Measurements from ENCODE around the gene IFITM1. TPM values are rescaled to one million over a fixed set of nuclear protein-coding genes. Genes with fewer than 3 reads are reported as not detected.

Gene IFITM1
- total and polyA plus RNA-seq, 9 of the 15 experiments (the other 6 are each of a cell fraction or from before 2014, with no cell fraction given): 691 to 5,579 (median 974) TPM

DNA sequence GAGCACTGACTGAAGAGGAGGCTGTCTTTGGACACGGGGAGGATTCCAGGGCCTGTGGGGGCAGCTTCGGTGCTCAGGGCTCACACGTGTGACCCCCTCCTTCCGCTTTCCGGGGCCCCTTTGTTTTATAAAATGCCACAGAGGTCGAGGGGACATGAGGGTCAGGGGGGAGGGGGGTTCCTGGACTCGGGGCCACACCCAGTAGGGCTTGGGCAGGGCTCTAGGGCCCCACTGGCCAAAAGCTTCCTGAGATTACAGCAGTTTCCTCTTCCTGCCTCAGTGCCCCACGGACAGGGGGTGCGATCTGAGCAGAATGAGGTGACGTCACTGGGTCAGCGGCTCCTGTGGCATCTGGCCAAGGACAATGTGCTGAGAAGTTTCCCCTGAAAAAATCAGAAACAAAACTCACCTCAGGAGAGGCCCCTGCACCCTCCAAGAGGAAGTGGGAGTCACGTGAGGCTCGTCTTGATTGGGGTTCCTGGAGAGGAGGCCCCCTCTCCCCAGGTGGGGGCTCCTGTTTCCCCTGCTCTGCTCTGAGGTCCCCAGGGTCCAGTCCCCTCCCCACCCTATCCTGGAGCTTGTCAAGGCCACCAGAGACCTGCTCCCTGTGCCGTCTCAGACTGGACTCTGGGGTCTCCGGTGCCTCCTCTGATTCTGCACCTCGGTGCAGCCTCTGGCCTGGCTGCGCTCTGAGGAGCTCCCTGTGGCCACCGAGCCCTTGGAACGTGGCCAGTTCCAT, 13.2 kb downstream of the IFITM1 start (continued):
- TF ChIP-seq, protein P1, sequence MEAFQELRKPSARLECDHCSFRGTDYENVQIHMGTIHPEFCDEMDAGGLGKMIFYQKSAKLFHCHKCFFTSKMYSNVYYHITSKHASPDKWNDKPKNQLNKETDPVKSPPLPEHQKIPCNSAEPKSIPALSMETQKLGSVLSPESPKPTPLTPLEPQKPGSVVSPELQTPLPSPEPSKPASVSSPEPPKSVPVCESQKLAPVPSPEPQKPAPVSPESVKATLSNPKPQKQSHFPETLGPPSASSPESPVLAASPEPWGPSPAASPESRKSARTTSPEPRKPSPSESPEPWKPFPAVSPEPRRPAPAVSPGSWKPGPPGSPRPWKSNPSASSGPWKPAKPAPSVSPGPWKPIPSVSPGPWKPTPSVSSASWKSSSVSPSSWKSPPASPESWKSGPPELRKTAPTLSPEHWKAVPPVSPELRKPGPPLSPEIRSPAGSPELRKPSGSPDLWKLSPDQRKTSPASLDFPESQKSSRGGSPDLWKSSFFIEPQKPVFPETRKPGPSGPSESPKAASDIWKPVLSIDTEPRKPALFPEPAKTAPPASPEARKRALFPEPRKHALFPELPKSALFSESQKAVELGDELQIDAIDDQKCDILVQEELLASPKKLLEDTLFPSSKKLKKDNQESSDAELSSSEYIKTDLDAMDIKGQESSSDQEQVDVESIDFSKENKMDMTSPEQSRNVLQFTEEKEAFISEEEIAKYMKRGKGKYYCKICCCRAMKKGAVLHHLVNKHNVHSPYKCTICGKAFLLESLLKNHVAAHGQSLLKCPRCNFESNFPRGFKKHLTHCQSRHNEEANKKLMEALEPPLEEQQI (IDR thresholded peaks at IDR 0.05): no peak
- TF ChIP-seq ZNF668 (CRISPR knock-in tag; IDR thresholded peaks at IDR 0.05): no peak
- no peak for TF ChIP-seq MAFK (IDR thresholded peaks at IDR 0.05; ENCODE audit: low read length)
- TF ChIP-seq PHF20 (IDR thresholded peaks at IDR 0.05; ENCODE audit: partially characterized antibody): no peak
- TF ChIP-seq SP1 (CRISPR knock-in tag; IDR thresholded peaks at IDR 0.05): no peak
- no peak for TF ChIP-seq RBM15 (IDR thresholded peaks at IDR 0.05; ENCODE audit: insufficient read depth, low read length)
- TF ChIP-seq, protein P2, sequence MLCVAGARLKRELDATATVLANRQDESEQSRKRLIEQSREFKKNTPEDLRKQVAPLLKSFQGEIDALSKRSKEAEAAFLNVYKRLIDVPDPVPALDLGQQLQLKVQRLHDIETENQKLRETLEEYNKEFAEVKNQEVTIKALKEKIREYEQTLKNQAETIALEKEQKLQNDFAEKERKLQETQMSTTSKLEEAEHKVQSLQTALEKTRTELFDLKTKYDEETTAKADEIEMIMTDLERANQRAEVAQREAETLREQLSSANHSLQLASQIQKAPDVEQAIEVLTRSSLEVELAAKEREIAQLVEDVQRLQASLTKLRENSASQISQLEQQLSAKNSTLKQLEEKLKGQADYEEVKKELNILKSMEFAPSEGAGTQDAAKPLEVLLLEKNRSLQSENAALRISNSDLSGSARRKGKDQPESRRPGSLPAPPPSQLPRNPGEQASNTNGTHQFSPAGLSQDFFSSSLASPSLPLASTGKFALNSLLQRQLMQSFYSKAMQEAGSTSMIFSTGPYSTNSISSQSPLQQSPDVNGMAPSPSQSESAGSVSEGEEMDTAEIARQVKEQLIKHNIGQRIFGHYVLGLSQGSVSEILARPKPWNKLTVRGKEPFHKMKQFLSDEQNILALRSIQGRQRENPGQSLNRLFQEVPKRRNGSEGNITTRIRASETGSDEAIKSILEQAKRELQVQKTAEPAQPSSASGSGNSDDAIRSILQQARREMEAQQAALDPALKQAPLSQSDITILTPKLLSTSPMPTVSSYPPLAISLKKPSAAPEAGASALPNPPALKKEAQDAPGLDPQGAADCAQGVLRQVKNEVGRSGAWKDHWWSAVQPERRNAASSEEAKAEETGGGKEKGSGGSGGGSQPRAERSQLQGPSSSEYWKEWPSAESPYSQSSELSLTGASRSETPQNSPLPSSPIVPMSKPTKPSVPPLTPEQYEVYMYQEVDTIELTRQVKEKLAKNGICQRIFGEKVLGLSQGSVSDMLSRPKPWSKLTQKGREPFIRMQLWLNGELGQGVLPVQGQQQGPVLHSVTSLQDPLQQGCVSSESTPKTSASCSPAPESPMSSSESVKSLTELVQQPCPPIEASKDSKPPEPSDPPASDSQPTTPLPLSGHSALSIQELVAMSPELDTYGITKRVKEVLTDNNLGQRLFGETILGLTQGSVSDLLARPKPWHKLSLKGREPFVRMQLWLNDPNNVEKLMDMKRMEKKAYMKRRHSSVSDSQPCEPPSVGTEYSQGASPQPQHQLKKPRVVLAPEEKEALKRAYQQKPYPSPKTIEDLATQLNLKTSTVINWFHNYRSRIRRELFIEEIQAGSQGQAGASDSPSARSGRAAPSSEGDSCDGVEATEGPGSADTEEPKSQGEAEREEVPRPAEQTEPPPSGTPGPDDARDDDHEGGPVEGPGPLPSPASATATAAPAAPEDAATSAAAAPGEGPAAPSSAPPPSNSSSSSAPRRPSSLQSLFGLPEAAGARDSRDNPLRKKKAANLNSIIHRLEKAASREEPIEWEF (CRISPR knock-in tag; IDR thresholded peaks at IDR 0.05): no peak
- no peak for TF ChIP-seq ZNF263 (CRISPR knock-in tag; IDR thresholded peaks at IDR 0.05; ENCODE audit: borderline replicate concordance)
- TF ChIP-seq POLR2G (IDR thresholded peaks at IDR 0.05; ENCODE audit: low read depth, low read length): peak; percentile 40; the same call in 1 of the 2 replicates
- peak; percentile 80 for TF ChIP-seq ZNF583 (CRISPR knock-in tag; IDR thresholded peaks at IDR 0.05)
- TF ChIP-seq, protein P3, sequence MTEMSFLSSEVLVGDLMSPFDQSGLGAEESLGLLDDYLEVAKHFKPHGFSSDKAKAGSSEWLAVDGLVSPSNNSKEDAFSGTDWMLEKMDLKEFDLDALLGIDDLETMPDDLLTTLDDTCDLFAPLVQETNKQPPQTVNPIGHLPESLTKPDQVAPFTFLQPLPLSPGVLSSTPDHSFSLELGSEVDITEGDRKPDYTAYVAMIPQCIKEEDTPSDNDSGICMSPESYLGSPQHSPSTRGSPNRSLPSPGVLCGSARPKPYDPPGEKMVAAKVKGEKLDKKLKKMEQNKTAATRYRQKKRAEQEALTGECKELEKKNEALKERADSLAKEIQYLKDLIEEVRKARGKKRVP (CRISPR knock-in tag; IDR thresholded peaks at IDR 0.05): no peak
- TF ChIP-seq, protein P4, sequence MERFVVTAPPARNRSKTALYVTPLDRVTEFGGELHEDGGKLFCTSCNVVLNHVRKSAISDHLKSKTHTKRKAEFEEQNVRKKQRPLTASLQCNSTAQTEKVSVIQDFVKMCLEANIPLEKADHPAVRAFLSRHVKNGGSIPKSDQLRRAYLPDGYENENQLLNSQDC (CRISPR knock-in tag; IDR thresholded peaks at IDR 0.05): no peak
- TF ChIP-seq CBX8 (IDR thresholded peaks at IDR 0.05; ENCODE audit: borderline replicate concordance, extremely low read depth, low read depth, low read length, poor library complexity, severe bottlenecking): no peak
- TF ChIP-seq, protein P5, sequence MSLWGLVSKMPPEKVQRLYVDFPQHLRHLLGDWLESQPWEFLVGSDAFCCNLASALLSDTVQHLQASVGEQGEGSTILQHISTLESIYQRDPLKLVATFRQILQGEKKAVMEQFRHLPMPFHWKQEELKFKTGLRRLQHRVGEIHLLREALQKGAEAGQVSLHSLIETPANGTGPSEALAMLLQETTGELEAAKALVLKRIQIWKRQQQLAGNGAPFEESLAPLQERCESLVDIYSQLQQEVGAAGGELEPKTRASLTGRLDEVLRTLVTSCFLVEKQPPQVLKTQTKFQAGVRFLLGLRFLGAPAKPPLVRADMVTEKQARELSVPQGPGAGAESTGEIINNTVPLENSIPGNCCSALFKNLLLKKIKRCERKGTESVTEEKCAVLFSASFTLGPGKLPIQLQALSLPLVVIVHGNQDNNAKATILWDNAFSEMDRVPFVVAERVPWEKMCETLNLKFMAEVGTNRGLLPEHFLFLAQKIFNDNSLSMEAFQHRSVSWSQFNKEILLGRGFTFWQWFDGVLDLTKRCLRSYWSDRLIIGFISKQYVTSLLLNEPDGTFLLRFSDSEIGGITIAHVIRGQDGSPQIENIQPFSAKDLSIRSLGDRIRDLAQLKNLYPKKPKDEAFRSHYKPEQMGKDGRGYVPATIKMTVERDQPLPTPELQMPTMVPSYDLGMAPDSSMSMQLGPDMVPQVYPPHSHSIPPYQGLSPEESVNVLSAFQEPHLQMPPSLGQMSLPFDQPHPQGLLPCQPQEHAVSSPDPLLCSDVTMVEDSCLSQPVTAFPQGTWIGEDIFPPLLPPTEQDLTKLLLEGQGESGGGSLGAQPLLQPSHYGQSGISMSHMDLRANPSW (CRISPR knock-in tag; IDR thresholded peaks at IDR 0.05): no peak

All from K562 (cell line).